DND-41 (cell line): ENCODE results near the gene RAB28.

ENCODE experiments used
- ATAC-seq: fragments of 200-7000 bp; cut with Tn5 transposase; 3 replicates; pipeline ENCODE4 v1.9.1; 2021; ENCODE audit warnings: low read depth; ENCODE audit not compliant: insufficient read depth
- DNase-seq: peaks from one replicate; pipeline ENCODE4 v3.0.0-alpha.2; 2020
- H2AFZ ChIP-seq: 2 replicates; pipeline ENCODE4 v1.6.0; 2012; ENCODE audit warnings: low read depth, low read length
- H3K27ac ChIP-seq: 2 replicates; pipeline ENCODE4 v1.5.1; 2012; ENCODE audit warnings: low read length, inconsistent platforms
- H3K27me3 ChIP-seq: fragments of 200-600 bp; sonication (generic); 2 replicates; pipeline ENCODE4 v1.6.0; 2012; ENCODE audit warnings: low read length, mild to moderate bottlenecking, inconsistent platforms; ENCODE audit not compliant: insufficient read depth, poor library complexity
- H3K36me3 ChIP-seq: 2 replicates; pipeline ENCODE4 v1.5.1; 2012; ENCODE audit warnings: low read length, inconsistent platforms; ENCODE audit not compliant: insufficient read depth
- H3K4me1 ChIP-seq: 2 replicates; pipeline ENCODE4 v1.5.1; 2012; ENCODE audit warnings: mild to moderate bottlenecking, low read length; ENCODE audit not compliant: insufficient read depth
- H3K4me2 ChIP-seq: 2 replicates; pipeline ENCODE4 v1.6.0; 2012; ENCODE audit warnings: mild to moderate bottlenecking, moderate library complexity, low read length, inconsistent platforms; ENCODE audit not compliant: insufficient read depth
- H3K4me3 ChIP-seq, 2 experiments: fragments of 200-600 bp in 1 of 2; shearing (Covaris generic) in 1 of 2; 2 replicates each; pipeline ENCODE4 v1.5.1; 2012 to 2016; ENCODE audit warnings: inconsistent platforms in 2 of 2, low read length in 2 of 2, mild to moderate bottlenecking in 2 of 2, low read depth in 1 of 2, moderate library complexity in 1 of 2
- H3K79me2 ChIP-seq: 2 replicates; pipeline ENCODE4 v1.6.0; 2012; ENCODE audit warnings: low read length, inconsistent platforms; ENCODE audit not compliant: insufficient read depth
- H3K9ac ChIP-seq: 2 replicates; pipeline ENCODE4 v1.6.0; 2012; ENCODE audit warnings: low read depth, mild to moderate bottlenecking, inconsistent platforms, low read length, moderate library complexity
- H3K9me3 ChIP-seq: 2 replicates; pipeline ENCODE4 v1.5.1; 2012; ENCODE audit warnings: low read length, moderate library complexity, mild to moderate bottlenecking, inconsistent platforms; ENCODE audit not compliant: insufficient read depth, severe bottlenecking
- H4K20me1 ChIP-seq: 2 replicates; pipeline ENCODE4 v1.6.0; 2012; ENCODE audit warnings: low read length; ENCODE audit not compliant: insufficient read depth
- CTCF ChIP-seq: IDR thresholded peaks from 2 replicates; pipeline ENCODE4 v1.5.1; 2012; ENCODE audit warnings: borderline replicate concordance, low read length, moderate library complexity, mild to moderate bottlenecking; ENCODE audit not compliant: poor library complexity, severe bottlenecking; ENCODE audit errors: extremely low read depth
- EZH2 ChIP-seq: IDR thresholded peaks from 3 replicates; pipeline ENCODE4 v1.6.1; 2012; ENCODE audit warnings: borderline replicate concordance, low read depth, mild to moderate bottlenecking, moderate library complexity, low read length, inconsistent platforms; ENCODE audit not compliant: severe bottlenecking

RAB28 gene

GRCh38 chr4:13365195-13365594 lies 118.9 kb downstream of the RAB28 start:
- ATAC-seq, result no peak
- TF ChIP-seq CTCF, result no peak

GRCh38 chr4:13364653-13365052 lies 119.5 kb downstream of the RAB28 start:
- no peak overlapping the region for H2AFZ ChIP-seq
- no peaks in the 10 kb centered on the region for H3K9me3 ChIP-seq
- H3K9ac ChIP-seq, result no peak overlapping the region
- H3K4me2 ChIP-seq, result no peak overlapping the region
- no peaks in the 10 kb centered on the region for H3K4me1 ChIP-seq
- no peak overlapping the region for H3K27ac ChIP-seq
- no peaks in the 10 kb centered on the region for H4K20me1 ChIP-seq
- H3K4me3 ChIP-seq, result no peak overlapping the region
- no peaks in the 10 kb centered on the region for H3K27me3 ChIP-seq
- DNase-seq (no peak), ATAC-seq (no peak)
- no peaks in the 10 kb centered on the region for H3K79me2 ChIP-seq
- H3K36me3 ChIP-seq, result peaks cover 21% of the 10 kb centered on the region; the same call in 1 of the 2 replicates
- TF ChIP-seq CTCF (no peak), EZH2 (no peak)

More at GRCh38 chr4:13365195-13365594, 118.9 kb downstream of the RAB28 start:
- no peaks in the 10 kb centered on the region for H3K27me3 ChIP-seq
- no peak overlapping the region for H3K4me2 ChIP-seq
- H4K20me1 ChIP-seq, result no peaks in the 10 kb centered on the region
- DNase-seq, result no peak
- no peak overlapping the region for H3K27ac ChIP-seq
- H3K4me3 ChIP-seq, result no peak overlapping the region
- no peaks in the 10 kb centered on the region for H3K4me1 ChIP-seq
- H3K36me3 ChIP-seq, result peaks cover 21% of the 10 kb centered on the region; the same call in 1 of the 2 replicates
- H2AFZ ChIP-seq, result no peak overlapping the region
- no peaks in the 10 kb centered on the region for H3K9me3 ChIP-seq
- H3K9ac ChIP-seq, result no peak overlapping the region
- H3K79me2 ChIP-seq, result no peaks in the 10 kb centered on the region

- Histone ChIP-seq H3K79me2 (no peaks in the 10 kb centered on the region), H3K27me3 (no peaks in the 10 kb centered on the region)
- DNase-seq, result no peak
These were observed 120.0 kb downstream of the RAB28 start for GRCh38 chr4:13364172-13364571.

More at GRCh38 chr4:13364172-13364571, 120.0 kb downstream of the RAB28 start:
- Histone ChIP-seq H3K9ac (no peak overlapping the region), H4K20me1 (no peaks in the 10 kb centered on the region), H3K9me3 (no peaks in the 10 kb centered on the region), H3K36me3 (peaks cover 21% of the 10 kb centered on the region; the same call in 1 of the 2 replicates), H3K27ac (no peak overlapping the region), H2AFZ (no peak overlapping the region), H3K4me2 (no peak overlapping the region), H3K4me1 (no peaks in the 10 kb centered on the region), H3K4me3 (no peak overlapping the region)
- TF ChIP-seq CTCF, result no peak
- TF ChIP-seq EZH2, result no peak
- ATAC-seq, result no peak
